ENCODE measurements around the gene GPR107. TPM values are rescaled to one million over a fixed set of nuclear protein-coding genes. Genes with fewer than 3 reads are reported as not detected.

GPR107 gene
- total and polyA plus RNA-seq, 2 experiments from 2014 or later: 12.3 to 23.9 TPM

GRCh38 chr9:130158001-130158400 is 104.3 kb downstream of the GPR107 start:
- Histone ChIP-seq H3K27me3 (no peaks in the 10 kb centered on the region), H3K27ac (no peak overlapping the region), H3K9me3 (ENCODE audit: low read depth) (no peaks in the 10 kb centered on the region), H3K4me1 (ENCODE audit: low read depth) (no peaks in the 10 kb centered on the region), H3K36me3 (no peaks in the 10 kb centered on the region), H3K4me3 (no peak overlapping the region)
- no peak for DNase-seq (ENCODE audit: low read depth in 1 of 2, low spot score in 1 of 2)
- TF ChIP-seq CTCF (IDR thresholded peaks at IDR 0.05; ENCODE audit: low read depth, low read length): no peak

GRCh38 chr9:130159057-130159456 is 105.4 kb downstream of the GPR107 start:
- H3K36me3 ChIP-seq: no peaks in the 10 kb centered on the region
- H3K9me3 ChIP-seq (ENCODE audit: low read depth): no peaks in the 10 kb centered on the region
- H3K27me3 ChIP-seq: no peaks in the 10 kb centered on the region
- no peak overlapping the region for H3K4me3 ChIP-seq
- no peak overlapping the region for H3K27ac ChIP-seq
- DNase-seq (ENCODE audit: low read depth in 1 of 2, low spot score in 1 of 2): no peak
- H3K4me1 ChIP-seq (ENCODE audit: low read depth): no peaks in the 10 kb centered on the region
- TF ChIP-seq CTCF (IDR thresholded peaks at IDR 0.05; ENCODE audit: low read depth, low read length): no peak

GRCh38 chr9:130159915-130160670 is 106.4 kb downstream of the GPR107 start:
- H3K27me3 ChIP-seq: no peaks in the 10 kb centered on the region
- no peaks in the 10 kb centered on the region for H3K9me3 ChIP-seq (ENCODE audit: low read depth)
- H3K4me1 ChIP-seq (ENCODE audit: low read depth): no peaks in the 10 kb centered on the region
- no peaks in the 10 kb centered on the region for H3K36me3 ChIP-seq
- no peak for TF ChIP-seq CTCF (IDR thresholded peaks at IDR 0.05; ENCODE audit: low read depth, low read length)
- no peak for DNase-seq (ENCODE audit: low read depth in 1 of 2, low spot score in 1 of 2)
- H3K27ac ChIP-seq: no peak overlapping the region
- no peak overlapping the region for H3K4me3 ChIP-seq

- H3K4me3 ChIP-seq: no peak overlapping the region
- no peaks in the 10 kb centered on the region for H3K9me3 ChIP-seq (ENCODE audit: low read depth)
- DNase-seq (ENCODE audit: low read depth in 1 of 2, low spot score in 1 of 2): no peak
- no peaks in the 10 kb centered on the region for H3K36me3 ChIP-seq
- H3K27me3 ChIP-seq: no peaks in the 10 kb centered on the region
- TF ChIP-seq CTCF (IDR thresholded peaks at IDR 0.05; ENCODE audit: low read depth, low read length): no peak
- no peak overlapping the region for H3K27ac ChIP-seq
- no peaks in the 10 kb centered on the region for H3K4me1 ChIP-seq (ENCODE audit: low read depth)
Measured at GRCh38 chr9:130160862-130161470, 107.3 kb downstream of the GPR107 start.

- Histone ChIP-seq H3K9me3 (ENCODE audit: low read depth) (no peaks in the 10 kb centered on the region), H3K27ac (no peak overlapping the region), H3K27me3 (no peaks in the 10 kb centered on the region), H3K36me3 (no peaks in the 10 kb centered on the region), H3K4me3 (no peak overlapping the region), H3K4me1 (ENCODE audit: low read depth) (no peaks in the 10 kb centered on the region)
- no peak for TF ChIP-seq CTCF (IDR thresholded peaks at IDR 0.05; ENCODE audit: low read depth, low read length)
- DNase-seq (ENCODE audit: low read depth in 1 of 2, low spot score in 1 of 2): no peak
Measured at GRCh38 chr9:130165579-130165978, 111.9 kb downstream of the GPR107 start.
